K562 (cell line): Measurements from ENCODE around the gene CALML3. TPM values are rescaled to one million over a fixed set of nuclear protein-coding genes. Genes with fewer than 3 reads are reported as not detected.

ENCODE experiments used
- BCL6 ChIP-seq: fragments of 250-450 bp; sonication (Bioruptor Pico); IDR thresholded peaks from 2 replicates; pipeline ENCODE4 v1.4.0; 2020
- BDP1 ChIP-seq: IDR thresholded peaks from 3 replicates; pipeline ENCODE4 v1.6.1; 2011; ENCODE audit not compliant: insufficient read length, insufficient read depth
- CCNT2 ChIP-seq: IDR thresholded peaks from 2 replicates; pipeline ENCODE4 v1.6.1; 2011; ENCODE audit warnings: borderline replicate concordance, low read depth, mild to moderate bottlenecking, moderate library complexity, mixed read lengths, low read length; ENCODE audit not compliant: insufficient read length; ENCODE audit errors: extremely low read depth
- EGR1 ChIP-seq: fragments of 450-650 bp; conservative IDR thresholded peaks from 2 replicates; pipeline ENCODE4 v1.6.1; 2017; ENCODE audit warnings: mild to moderate bottlenecking
- GTF2A2 ChIP-seq: IDR thresholded peaks from 2 replicates; pipeline ENCODE4 v1.6.1; 2016; ENCODE audit warnings: mild to moderate bottlenecking, missing genetic modification characterization, missing compliant biosample characterization
- HNRNPLL ChIP-seq: fragments of 200-400 bp; formaldehyde crosslinking; IDR thresholded peaks from 2 replicates; pipeline ENCODE4 v1.6.1; 2017; ENCODE audit warnings: low read length, low read depth, mild to moderate bottlenecking; ENCODE audit not compliant: poor library complexity, severe bottlenecking
- HOMEZ ChIP-seq: fragments of 250-450 bp; sonication (Bioruptor Pico); IDR thresholded peaks from 2 replicates; pipeline ENCODE4 v1.4.0; 2020; ENCODE audit warnings: mild to moderate bottlenecking, moderate library complexity
- IFI16 ChIP-seq: fragments of 250-450 bp; sonication (Bioruptor Pico); IDR thresholded peaks from 2 replicates; pipeline ENCODE4 v2.1.2; 2022; ENCODE audit warnings: mild to moderate bottlenecking, inconsistent platforms
- MXI1 ChIP-seq: IDR thresholded peaks from 2 replicates; pipeline ENCODE4 v1.6.1; 2011; ENCODE audit warnings: low read depth, mild to moderate bottlenecking, improper control_type of control experiment, low read length
- NFIX ChIP-seq: fragments of 250-450 bp; sonication (Bioruptor Pico); IDR thresholded peaks from 2 replicates; pipeline ENCODE4 v1.4.0; 2020; ENCODE audit warnings: low read depth, mild to moderate bottlenecking, moderate library complexity
- NR1H2 ChIP-seq: sonication (generic); formaldehyde crosslinking; IDR thresholded peaks from 2 replicates; pipeline ENCODE4 v1.4.0; 2020; ENCODE audit warnings: mild to moderate bottlenecking, missing genetic modification reagents
- STAT6 ChIP-seq: sonication (generic); formaldehyde crosslinking; IDR thresholded peaks from 2 replicates; pipeline ENCODE4 v1.8.1; 2023; ENCODE audit warnings: mild to moderate bottlenecking, missing genetic modification reagents
- TCF15 ChIP-seq: fragments of 250-450 bp; sonication (Bioruptor Pico); IDR thresholded peaks from 2 replicates; pipeline ENCODE4 v1.8.0; 2022; ENCODE audit warnings: moderate library complexity, mild to moderate bottlenecking, inconsistent platforms
- XRCC5 ChIP-seq: fragments of 200-400 bp; formaldehyde crosslinking; IDR thresholded peaks from 2 replicates; pipeline ENCODE4 v1.6.1; 2017; ENCODE audit warnings: low read depth, mild to moderate bottlenecking, low read length
- ZBTB1 ChIP-seq: sonication (generic); formaldehyde crosslinking; IDR thresholded peaks from 2 replicates; pipeline ENCODE4 v1.8.1; 2023; ENCODE audit warnings: missing genetic modification reagents, low read depth, mild to moderate bottlenecking, borderline replicate concordance
- ZBTB11 ChIP-seq, 3 experiments: fragments of 200-800 bp in 1 of 3; fragments of 250-450 bp in 1 of 3; fragments of 450-650 bp in 1 of 3; sonication (Bioruptor Pico) in 1 of 3; sonication (Bioruptor generic) in 1 of 3; formaldehyde crosslinking in 1 of 3; IDR thresholded peaks; 2 replicates each; pipeline versions ENCODE4 v1.6.1 to v1.8.0; 2016 to 2022; ENCODE audit warnings: mild to moderate bottlenecking in 2 of 3, missing genetic modification characterization in 2 of 3, missing compliant biosample characterization in 1 of 3, moderate library complexity in 1 of 3
- ZBTB26 ChIP-seq: fragments of 450-650 bp; formaldehyde crosslinking; IDR thresholded peaks from 2 replicates; pipeline ENCODE4 v1.4.0; 2022; ENCODE audit warnings: missing genetic modification characterization
- ZNF274 ChIP-seq: IDR thresholded peaks from 2 replicates; pipeline ENCODE4 v1.6.1; 2011; ENCODE audit warnings: low read depth, mild to moderate bottlenecking, low read length, moderate library complexity, borderline replicate concordance
- polyA plus RNA-seq, 8 experiments: library from polyadenylated mRNA; depleted of rRNA in 4 of 8; stranded (reverse) in 5 of 8; unstranded in 3 of 8; fragments of >200 nt; fragmentation: Nextera tagmentation in 2 of 8; fragmentation: Illumina TruSeq in 1 of 8; extraction: Ambion mirVana in 2 of 8; extraction: Trizol in 1 of 8; gene quantifications; 2 replicates each; pipeline versions ENCODE4 v1.2.1 to v1.2.3, GENCODE V29; 2011 to 2014; ENCODE audit warnings: inconsistent platforms in 1 of 8, missing spikeins in 1 of 8
- total RNA-seq, 7 experiments: library from RNA; depleted of rRNA in 6 of 7; stranded (reverse); fragments of >200 nt in 6 of 7; fragmentation: Illumina TruSeq in 2 of 7; extraction: Trizol in 2 of 7; gene quantifications; 2 replicates each; pipeline versions ENCODE4 v1.2.1 to v1.2.3, GENCODE V29; 2011 to 2021; ENCODE audit warnings: low replicate concordance in 1 of 7

The CALML3 gene
- total and polyA plus RNA-seq, 9 of the 15 experiments (the other 6 are each of a cell fraction or from before 2014, with no cell fraction given) = not detected

GRCh38 chr10:5477948-5478693 is 46.6 kb upstream of the CALML3 start (continued):
- TF ChIP-seq ZBTB26 (CRISPR knock-in tag) = no peak
- TF ChIP-seq HOMEZ (CRISPR knock-in tag) = no peak
- no peak for TF ChIP-seq BCL6 (CRISPR knock-in tag)
- TF ChIP-seq EGR1 = peak; percentile 74
- TF ChIP-seq MXI1 = no peak
- no peak for TF ChIP-seq ZBTB11 (CRISPR knock-in tag; IDR thresholded peaks at IDR 0.05)
- no peak for TF ChIP-seq ZNF274
- TF ChIP-seq IFI16 = no peak
- TF ChIP-seq NR1H2 (CRISPR knock-in tag) = no peak
- no peak for TF ChIP-seq HNRNPLL
- no peak for TF ChIP-seq TCF15 (CRISPR knock-in tag)
- no peak for TF ChIP-seq NFIX (CRISPR knock-in tag)
- TF ChIP-seq CCNT2 = no peak
- no peak for TF ChIP-seq BDP1
- no peak for TF ChIP-seq STAT6 (CRISPR knock-in tag)
- no peak for TF ChIP-seq GTF2A2 (tag)
- no peak for TF ChIP-seq ZBTB1
- TF ChIP-seq XRCC5 = no peak
